Prostate gland (tissue), 2 donors: ENCODE measurements around the gene CSRNP3. TPM values are rescaled to one million over a fixed set of nuclear protein-coding genes. Genes with fewer than 3 reads are reported as not detected.

ENCODE experiments used
- DNase-seq: peaks from one replicate; pipeline ENCODE4 v3.0.0-alpha.2; 2019; ENCODE audit warnings: low spot score
- H3K27ac ChIP-seq, 2 donors: fragments of 200-600 bp; sonication (generic); 2 replicates each; pipeline ENCODE4 v1.5.1; 2017 to 2019
- H3K27me3 ChIP-seq: fragments of 200-600 bp; sonication (generic); replicated peaks from 2 replicates; pipeline ENCODE4 v1.5.1; 2019; ENCODE audit not compliant: insufficient read depth
- H3K36me3 ChIP-seq, 2 donors: fragments of 200-600 bp; sonication (generic); 1 replicate in 1 of 2; 2 replicates in 1 of 2; pipeline versions ENCODE4 v1.5.1 to v1.8.1; 2017 to 2019
- H3K4me1 ChIP-seq: fragments of 200-600 bp; sonication (generic); replicated peaks from 2 replicates; pipeline ENCODE4 v1.5.1; 2019
- H3K4me3 ChIP-seq, 2 donors: fragments of 200-600 bp; sonication (generic); 2 replicates each; pipeline ENCODE4 v1.5.1; 2017 to 2019
- H3K9me3 ChIP-seq: fragments of 200-600 bp; sonication (generic); 2 replicates; pipeline ENCODE4 v1.5.1; 2017
- POLR2A ChIP-seq: fragments of 450-650 bp; IDR thresholded peaks from one replicate; pipeline ENCODE4 v1.6.1; 2016; ENCODE audit warnings: antibody characterized with exemption, mild to moderate bottlenecking
- POLR2AphosphoS5 ChIP-seq: sonication (generic); formaldehyde crosslinking; IDR thresholded peaks from one replicate; pipeline ENCODE4 v1.6.1; 2017; ENCODE audit warnings: antibody characterized with exemption
- WGBS: methylation state at CpG from one replicate; pipeline ENCODE4 v1.1.5; 2018; 5-methylcytosine and 5-hydroxymethylcytosine counted together
- intact Hi-C: fragments of 100-400 bp; cut with DNase I; formaldehyde crosslinking; loops from one replicate; pipeline ENCODE4 v1.14.2; 2022
- total RNA-seq, 2 donors: library from RNA; depleted of rRNA; stranded (reverse); fragments of >200 nt; gene quantifications; one replicate each; pipeline ENCODE4 v1.1.0, GENCODE V29; 2016
- TF ChIP-seq, protein P1 (sequence below), 4 experiments: fragments of 200-600 bp in 2 of 4; fragments of 450-650 bp in 2 of 4; sonication (generic) in 2 of 4; IDR thresholded peaks; 1 replicate in 3 of 4; 2 replicates in 1 of 4; pipeline ENCODE4 v1.5.1; 2016 to 2019; ENCODE audit warnings: antibody characterized with exemption in 4 of 4, mild to moderate bottlenecking in 2 of 4, moderate library complexity in 2 of 4

The CSRNP3 gene
- total RNA-seq, 2 donors from 2014 or later, result 3.3 to 4.0 TPM

DNA sequence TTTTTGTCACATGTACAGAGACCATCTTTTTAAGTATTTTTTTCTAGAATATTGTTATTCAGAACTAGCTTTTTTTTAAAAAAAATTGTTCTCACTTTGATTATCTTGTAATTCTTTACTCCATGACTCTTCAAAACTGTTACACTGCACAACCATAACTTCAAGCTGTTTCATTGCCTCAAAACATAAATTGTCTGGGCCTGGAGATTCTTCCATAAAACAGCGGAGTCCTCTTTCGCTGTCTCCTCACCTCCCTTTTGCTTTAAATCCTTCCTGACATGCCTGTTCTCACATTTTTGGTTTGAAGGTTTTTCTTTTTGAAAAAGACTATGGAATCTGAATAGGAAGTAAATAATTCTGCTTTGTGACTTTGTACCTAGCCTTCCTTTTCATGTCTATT lies 197.9 kb downstream of the CSRNP3 start:
- intact Hi-C loops, result no loop called here
- no peak for DNase-seq
- H3K36me3 ChIP-seq, result no peaks in the 10 kb centered on the region
- H3K9me3 ChIP-seq, result no peaks in the 10 kb centered on the region
- 69% methylated on average over 2 of the region's 2 CpGs for WGBS
- H3K4me3 ChIP-seq, result no peak overlapping the region
- H3K4me1 ChIP-seq, result no peaks in the 10 kb centered on the region
- H3K27ac ChIP-seq, result no peak overlapping the region
- TF ChIP-seq POLR2A, result no peak
- no peak for TF ChIP-seq POLR2AphosphoS5
- TF ChIP-seq, protein P1, sequence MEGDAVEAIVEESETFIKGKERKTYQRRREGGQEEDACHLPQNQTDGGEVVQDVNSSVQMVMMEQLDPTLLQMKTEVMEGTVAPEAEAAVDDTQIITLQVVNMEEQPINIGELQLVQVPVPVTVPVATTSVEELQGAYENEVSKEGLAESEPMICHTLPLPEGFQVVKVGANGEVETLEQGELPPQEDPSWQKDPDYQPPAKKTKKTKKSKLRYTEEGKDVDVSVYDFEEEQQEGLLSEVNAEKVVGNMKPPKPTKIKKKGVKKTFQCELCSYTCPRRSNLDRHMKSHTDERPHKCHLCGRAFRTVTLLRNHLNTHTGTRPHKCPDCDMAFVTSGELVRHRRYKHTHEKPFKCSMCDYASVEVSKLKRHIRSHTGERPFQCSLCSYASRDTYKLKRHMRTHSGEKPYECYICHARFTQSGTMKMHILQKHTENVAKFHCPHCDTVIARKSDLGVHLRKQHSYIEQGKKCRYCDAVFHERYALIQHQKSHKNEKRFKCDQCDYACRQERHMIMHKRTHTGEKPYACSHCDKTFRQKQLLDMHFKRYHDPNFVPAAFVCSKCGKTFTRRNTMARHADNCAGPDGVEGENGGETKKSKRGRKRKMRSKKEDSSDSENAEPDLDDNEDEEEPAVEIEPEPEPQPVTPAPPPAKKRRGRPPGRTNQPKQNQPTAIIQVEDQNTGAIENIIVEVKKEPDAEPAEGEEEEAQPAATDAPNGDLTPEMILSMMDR (IDR thresholded peaks at IDR 0.05), result no peak
- H3K27me3 ChIP-seq, result no peaks in the 10 kb centered on the region

DNA sequence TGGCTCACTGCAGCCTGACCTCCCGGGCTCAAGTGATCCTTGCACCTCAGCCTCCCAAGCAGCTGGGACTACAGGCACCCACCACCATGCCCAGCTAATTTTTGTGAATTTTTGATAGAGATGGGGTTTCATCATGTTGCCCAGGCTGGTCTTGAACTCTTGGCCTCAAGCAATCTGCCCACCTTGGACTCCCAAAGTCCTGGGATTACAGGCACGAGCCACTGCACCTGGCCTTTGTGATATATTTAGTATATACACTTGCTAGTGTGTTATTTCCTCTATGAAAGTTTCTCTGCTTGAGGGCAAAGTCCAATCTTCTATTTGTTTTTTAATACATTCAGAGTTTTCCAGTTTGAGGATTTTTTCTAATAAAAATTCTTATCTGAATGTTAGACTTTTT lies 205.3 kb downstream of the CSRNP3 start:
- H3K27ac ChIP-seq, result no peak overlapping the region
- intact Hi-C loops, result no loop called here
- TF ChIP-seq POLR2A, result no peak
- no peak for TF ChIP-seq POLR2AphosphoS5
- TF ChIP-seq, protein P1 (IDR thresholded peaks at IDR 0.05), result no peak

DNA sequence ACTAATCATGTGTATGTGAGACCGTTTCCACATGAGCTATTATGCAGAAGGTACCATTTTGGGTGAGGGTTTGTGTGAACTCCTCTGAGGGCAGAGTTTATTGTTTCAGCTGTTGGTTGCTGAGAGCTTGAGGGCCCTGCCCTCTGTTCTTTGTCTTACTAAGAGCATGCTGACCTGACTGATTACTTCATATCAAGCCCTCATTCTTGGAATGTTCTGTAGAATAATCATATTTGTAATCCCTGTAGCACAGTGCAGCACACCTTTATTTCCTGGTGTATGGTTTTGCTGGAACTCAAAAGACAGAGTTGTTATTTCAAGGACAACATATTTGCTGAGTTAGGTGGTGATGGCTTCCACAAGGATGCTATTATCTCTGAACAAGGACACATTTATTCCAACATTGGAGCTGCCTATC lies 206.1 kb downstream of the CSRNP3 start:
- H3K9me3 ChIP-seq, result no peaks in the 10 kb centered on the region
- TF ChIP-seq, protein P1 (IDR thresholded peaks at IDR 0.05), result no peak
- TF ChIP-seq POLR2AphosphoS5 (no peak), POLR2A (no peak)
- H3K27me3 ChIP-seq, result no peaks in the 10 kb centered on the region
- intact Hi-C loops, result no loop called here
- no peaks in the 10 kb centered on the region for H3K4me1 ChIP-seq
- H3K27ac ChIP-seq, result no peak overlapping the region
- no peak overlapping the region for H3K4me3 ChIP-seq
- DNase-seq, result no peak
- H3K36me3 ChIP-seq, result no peaks in the 10 kb centered on the region
- WGBS, result 82% methylated on average over 1 of the region's 1 CpG

More for the DNA sequence above, 205.3 kb downstream of the CSRNP3 start:
- no peak for DNase-seq
- Histone ChIP-seq H3K27me3 (no peaks in the 10 kb centered on the region), H3K9me3 (no peaks in the 10 kb centered on the region), H3K36me3 (no peaks in the 10 kb centered on the region), H3K4me3 (no peak overlapping the region), H3K4me1 (no peaks in the 10 kb centered on the region)
- WGBS, result 89% methylated on average over 2 of the region's 2 CpGs

DNA sequence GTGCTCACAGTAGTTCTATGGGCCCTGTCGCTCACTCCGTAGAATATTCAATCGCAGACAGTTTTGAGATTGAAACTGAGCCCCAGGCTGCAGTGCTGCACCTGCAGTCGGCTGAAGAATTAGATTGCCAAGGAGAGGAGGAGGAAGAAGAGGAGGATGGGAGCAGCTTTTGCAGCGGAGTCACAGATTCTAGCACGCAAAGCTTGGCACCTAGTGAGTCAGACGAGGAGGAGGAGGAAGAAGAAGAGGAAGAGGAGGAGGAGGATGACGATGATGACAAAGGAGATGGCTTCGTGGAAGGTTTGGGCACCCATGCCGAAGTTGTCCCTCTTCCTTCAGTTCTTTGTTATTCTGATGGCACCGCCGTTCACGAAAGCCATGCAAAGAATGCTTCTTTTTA lies 209.4 kb downstream of the CSRNP3 start:
- DNase-seq, result no peak
- no peaks in the 10 kb centered on the region for H3K27me3 ChIP-seq
- H3K4me1 ChIP-seq, result no peaks in the 10 kb centered on the region
- H3K9me3 ChIP-seq, result no peaks in the 10 kb centered on the region
- intact Hi-C loops, result no loop called here
- WGBS, result 94% methylated on average over 13 of the region's 13 CpGs
- H3K27ac ChIP-seq, result no peak overlapping the region
- H3K4me3 ChIP-seq, result no peak overlapping the region
- TF ChIP-seq POLR2AphosphoS5 (no peak), POLR2A (no peak)
- TF ChIP-seq, protein P1 (IDR thresholded peaks at IDR 0.05), result no peak
- H3K36me3 ChIP-seq, result no peaks in the 10 kb centered on the region

DNA sequence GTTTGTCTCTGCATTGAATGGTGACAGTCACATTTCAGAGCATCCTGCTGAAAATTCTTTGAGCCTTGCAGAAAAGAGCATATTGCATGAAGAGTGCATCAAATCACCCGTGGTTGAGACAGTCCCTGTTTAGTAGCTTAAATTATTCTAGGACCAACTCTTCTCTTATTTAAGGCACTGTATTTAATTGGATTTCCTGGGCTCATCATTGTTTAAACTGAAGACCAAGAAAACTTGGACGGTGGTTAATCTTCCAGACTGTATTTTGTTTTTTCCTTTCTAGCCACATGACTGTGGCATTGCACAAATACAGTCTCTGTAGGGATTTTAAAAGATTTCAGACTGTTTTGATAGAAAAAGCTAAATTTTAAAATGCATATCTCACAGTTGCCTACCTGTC lies 210.1 kb downstream of the CSRNP3 start:
- 85% methylated on average over 2 of the region's 2 CpGs for whole genome bisulfite sequencing
- DNase-seq, result no peak
- no peaks in the 10 kb centered on the region for H3K27me3 ChIP-seq
- no peak overlapping the region for H3K27ac ChIP-seq
- no peak overlapping the region for H3K4me3 ChIP-seq
- TF ChIP-seq POLR2AphosphoS5 (no peak), POLR2A (no peak)
- TF ChIP-seq, protein P1 (IDR thresholded peaks at IDR 0.05), result no peak
- H3K9me3 ChIP-seq, result no peaks in the 10 kb centered on the region
- intact Hi-C loops, result no loop called here
- H3K36me3 ChIP-seq, result no peaks in the 10 kb centered on the region
- H3K4me1 ChIP-seq, result no peaks in the 10 kb centered on the region
